VCaP (cell line): Measurements from ENCODE around the gene IGFBP4.

Experiments used
- H3K27ac ChIP-seq: fragments of 450-650 bp; 2 replicates; pipeline ENCODE4 v1.5.1; 2017
- TF ChIP-seq, protein P1 (sequence below): fragments of 450-650 bp; conservative IDR thresholded peaks from 2 replicates; pipeline ENCODE4 v1.5.1; 2017; ENCODE audit warnings: mild to moderate bottlenecking, moderate library complexity

The IGFBP4 gene

GRCh38 chr17:40463122-40463550, 19.9 kb downstream of the IGFBP4 start:
- no peak overlapping the region for H3K27ac ChIP-seq
- TF ChIP-seq, protein P1, sequence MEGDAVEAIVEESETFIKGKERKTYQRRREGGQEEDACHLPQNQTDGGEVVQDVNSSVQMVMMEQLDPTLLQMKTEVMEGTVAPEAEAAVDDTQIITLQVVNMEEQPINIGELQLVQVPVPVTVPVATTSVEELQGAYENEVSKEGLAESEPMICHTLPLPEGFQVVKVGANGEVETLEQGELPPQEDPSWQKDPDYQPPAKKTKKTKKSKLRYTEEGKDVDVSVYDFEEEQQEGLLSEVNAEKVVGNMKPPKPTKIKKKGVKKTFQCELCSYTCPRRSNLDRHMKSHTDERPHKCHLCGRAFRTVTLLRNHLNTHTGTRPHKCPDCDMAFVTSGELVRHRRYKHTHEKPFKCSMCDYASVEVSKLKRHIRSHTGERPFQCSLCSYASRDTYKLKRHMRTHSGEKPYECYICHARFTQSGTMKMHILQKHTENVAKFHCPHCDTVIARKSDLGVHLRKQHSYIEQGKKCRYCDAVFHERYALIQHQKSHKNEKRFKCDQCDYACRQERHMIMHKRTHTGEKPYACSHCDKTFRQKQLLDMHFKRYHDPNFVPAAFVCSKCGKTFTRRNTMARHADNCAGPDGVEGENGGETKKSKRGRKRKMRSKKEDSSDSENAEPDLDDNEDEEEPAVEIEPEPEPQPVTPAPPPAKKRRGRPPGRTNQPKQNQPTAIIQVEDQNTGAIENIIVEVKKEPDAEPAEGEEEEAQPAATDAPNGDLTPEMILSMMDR, result no peak

DNA sequence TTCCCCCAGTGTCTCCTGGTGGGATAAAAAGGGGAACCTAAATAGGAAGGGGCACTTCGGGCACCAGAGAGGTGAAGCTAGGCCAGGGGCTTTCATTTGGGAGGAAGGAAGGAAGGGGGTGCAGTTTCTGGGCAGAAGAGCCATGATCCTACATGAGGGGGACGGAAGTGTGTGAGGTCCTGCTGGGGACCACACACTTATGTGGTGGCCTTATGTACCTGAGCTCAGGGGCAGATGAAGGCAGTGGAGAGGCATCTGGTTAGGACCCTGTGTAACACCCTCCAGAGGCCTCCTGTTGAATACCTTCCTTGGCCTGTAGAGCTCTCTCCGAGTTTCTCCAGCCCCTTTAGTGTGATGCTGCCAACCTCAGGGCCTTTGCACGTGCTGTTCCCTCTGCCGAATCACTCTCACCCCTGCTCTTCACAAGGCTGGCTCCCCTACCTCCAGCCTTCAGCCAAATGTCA, 21.2 kb downstream of the IGFBP4 start:
- TF ChIP-seq, protein P1, result no peak
- H3K27ac ChIP-seq, result no peak overlapping the region

GRCh38 chr17:40466298-40466971, 23.2 kb downstream of the IGFBP4 start:
- TF ChIP-seq, protein P1, result no peak
- H3K27ac ChIP-seq, result no peak overlapping the region

- TF ChIP-seq, protein P1, result no peak
- no peak overlapping the region for H3K27ac ChIP-seq
Observed at GRCh38 chr17:40467281-40467867, 24.1 kb downstream of the IGFBP4 start.

- TF ChIP-seq, protein P1, result no peak
Observed at GRCh38 chr17:40468560-40468959, 25.3 kb downstream of the IGFBP4 start.

DNA sequence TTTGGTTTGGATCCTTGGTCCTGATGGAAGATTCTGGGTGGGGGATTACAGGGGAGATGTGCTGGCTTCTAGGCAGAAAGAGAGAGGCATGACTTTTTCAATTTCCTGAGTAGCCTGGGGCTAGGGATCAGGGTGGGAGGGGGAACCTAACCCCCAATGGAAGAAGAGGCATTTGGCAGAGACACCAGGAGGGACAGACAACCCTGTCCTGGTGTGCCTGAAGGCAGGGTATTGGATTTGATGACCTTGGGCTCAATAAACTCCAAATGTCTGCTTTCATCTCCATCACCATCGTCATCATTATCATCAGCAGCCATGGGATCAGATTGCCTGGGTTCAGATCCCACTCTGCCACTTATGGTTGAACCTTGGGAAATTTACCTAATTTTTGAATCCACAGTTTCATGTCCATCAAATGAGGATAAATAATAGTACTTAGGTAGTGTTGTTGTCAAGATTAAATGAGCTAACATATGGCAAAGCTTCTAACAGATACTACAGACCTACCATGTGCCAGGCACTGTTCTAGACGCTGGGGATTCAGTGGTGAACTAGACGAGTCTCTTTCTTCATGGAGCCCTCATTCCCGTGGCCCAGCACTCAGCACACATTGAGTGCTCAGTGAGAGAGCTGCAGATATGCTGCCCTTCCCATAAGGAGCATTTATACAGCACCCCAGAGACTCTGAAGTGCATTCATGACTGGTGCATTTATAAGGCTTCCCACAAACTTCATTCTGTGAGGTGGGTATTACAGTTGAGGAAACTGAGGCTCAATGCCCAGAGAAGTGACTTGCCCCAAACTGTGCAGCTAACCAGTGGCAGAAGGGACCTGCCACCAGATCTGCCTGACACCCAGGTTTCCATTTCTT, 26.8 kb downstream of the IGFBP4 start:
- TF ChIP-seq, protein P1, result no peak
- H3K27ac ChIP-seq, result no peak overlapping the region

More at GRCh38 chr17:40468560-40468959, 25.3 kb downstream of the IGFBP4 start:
- no peak overlapping the region for H3K27ac ChIP-seq
